Measurements from ENCODE around the gene F2RL3.

F2RL3 gene

GRCh38 chr19:16919496-16919895 is 30.7 kb downstream of the F2RL3 start:
- no peak overlapping the region for H3K4me3 ChIP-seq (ENCODE audit: low read depth, low read length)
- no peak for DNase-seq (ENCODE audit: low read depth)
- TF ChIP-seq CTCF (IDR thresholded peaks at IDR 0.05; ENCODE audit: insufficient read depth, low read depth, low read length, missing control alignments) = no peak

- no peak overlapping the region for H3K4me3 ChIP-seq (ENCODE audit: low read depth, low read length)
- TF ChIP-seq CTCF (IDR thresholded peaks at IDR 0.05; ENCODE audit: insufficient read depth, low read depth, low read length, missing control alignments) = no peak
- no peak for DNase-seq (ENCODE audit: low read depth)
Measured at GRCh38 chr19:16920816-16921529, 32.2 kb downstream of the F2RL3 start.

GRCh38 chr19:16921766-16922591 is 33.2 kb downstream of the F2RL3 start:
- no peak overlapping the region for H3K4me3 ChIP-seq (ENCODE audit: low read depth, low read length)
- DNase-seq (ENCODE audit: low read depth) = no peak
- TF ChIP-seq CTCF (IDR thresholded peaks at IDR 0.05; ENCODE audit: insufficient read depth, low read depth, low read length, missing control alignments) = no peak

- no peak for DNase-seq (ENCODE audit: low read depth)
- no peak for TF ChIP-seq CTCF (IDR thresholded peaks at IDR 0.05; ENCODE audit: insufficient read depth, low read depth, low read length, missing control alignments)
- H3K4me3 ChIP-seq (ENCODE audit: low read depth, low read length) = no peak overlapping the region
Measured at GRCh38 chr19:16922592-16922934, 33.8 kb downstream of the F2RL3 start.

- no peak for TF ChIP-seq CTCF (IDR thresholded peaks at IDR 0.05; ENCODE audit: insufficient read depth, low read depth, low read length, missing control alignments)
Measured at GRCh38 chr19:16922949-16923348, 34.1 kb downstream of the F2RL3 start.

GRCh38 chr19:16927883-16928282 is 39.1 kb downstream of the F2RL3 start:
- no peak for TF ChIP-seq CTCF (IDR thresholded peaks at IDR 0.05; ENCODE audit: insufficient read depth, low read depth, low read length, missing control alignments)
- DNase-seq (ENCODE audit: low read depth) = no peak
- H3K4me3 ChIP-seq (ENCODE audit: low read depth, low read length) = no peak overlapping the region

More at GRCh38 chr19:16922949-16923348, 34.1 kb downstream of the F2RL3 start:
- H3K4me3 ChIP-seq (ENCODE audit: low read depth, low read length) = no peak overlapping the region
- no peak for DNase-seq (ENCODE audit: low read depth)

Measured in GM12865 (cell line).